KBM-7 (cell line): ENCODE measurements around the gene LYPD8.
"Not testable (repeated sequence)": the region's sequence is repeated elsewhere in the genome, so short reads cannot be mapped to it uniquely, and the experiment has no call there.

Experiments used
- DNase-seq: peaks from one replicate; pipeline ENCODE4 v3.0.0-alpha.2; 2015
- in situ Hi-C: fragments of 300-500 bp; cut with MboI; formaldehyde crosslinking; loops from 2 replicates; pipeline ENCODE4 v1.14.3; 2020; ENCODE audit warnings: low sequenced_read_pairs, low pct_unique_long_range_greater_than_20kb, mixed read lengths

The LYPD8 gene, protein sequence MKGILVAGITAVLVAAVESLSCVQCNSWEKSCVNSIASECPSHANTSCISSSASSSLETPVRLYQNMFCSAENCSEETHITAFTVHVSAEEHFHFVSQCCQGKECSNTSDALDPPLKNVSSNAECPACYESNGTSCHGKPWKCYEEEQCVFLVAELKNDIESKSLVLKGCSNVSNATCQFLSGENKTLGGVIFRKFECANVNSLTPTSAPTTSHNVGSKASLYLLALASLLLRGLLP

GRCh38 chr1:248755517-248755916 is at the start of gene LYPD8:
Gene LYPD8, minus strand, starts transcription at chr1:248755759. Its CDS starts 4,678 bp downstream, at chr1:248751081.
- in situ Hi-C loops: no loop called here
- DNase-seq: no peak

DNA sequence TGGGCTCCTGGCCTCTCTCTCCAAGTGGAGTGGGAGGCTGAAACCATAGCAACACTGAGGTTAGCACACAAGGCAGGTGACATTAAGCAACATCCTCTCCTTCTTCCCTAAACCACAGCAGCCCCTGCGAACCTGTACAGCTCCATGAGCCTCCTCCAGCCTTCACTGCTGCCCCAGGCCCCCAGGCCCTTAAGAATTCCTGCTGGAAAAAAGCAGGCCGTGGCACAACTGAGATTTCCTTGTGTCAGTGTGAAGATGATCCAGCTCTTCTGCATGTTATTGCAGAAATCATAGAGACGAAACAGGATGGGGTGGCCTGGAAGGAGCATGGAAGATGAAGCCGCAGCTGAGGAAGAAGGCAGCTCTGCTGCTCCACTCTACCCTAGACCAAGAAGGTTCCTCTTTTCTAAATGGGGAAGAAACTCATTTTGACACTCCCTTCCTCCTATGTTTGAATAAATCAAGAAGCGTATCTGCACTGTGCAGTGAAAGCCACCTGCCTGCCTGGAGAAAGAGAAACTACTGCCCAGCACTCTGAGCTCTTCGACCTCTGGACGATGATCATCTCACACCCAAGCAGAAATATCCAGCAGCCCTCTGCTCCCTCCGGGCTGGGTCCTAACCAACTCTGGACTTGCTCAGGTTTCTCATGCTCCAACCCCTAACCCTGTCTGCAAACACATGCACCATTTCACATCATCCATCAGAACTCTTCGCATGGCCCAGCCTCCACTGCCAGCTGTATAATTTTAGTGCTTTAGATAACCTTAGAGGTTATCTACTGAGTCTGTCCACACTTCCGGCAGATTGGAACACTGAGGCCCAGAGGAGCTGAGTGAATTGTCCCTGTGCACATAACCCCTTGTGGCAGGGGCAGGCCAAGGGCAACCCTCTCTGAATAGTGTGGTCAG is 49.5 kb upstream of the LYPD8 start:
- in situ Hi-C loops: no loop called here
- peak; percentile 93 for DNase-seq

DNA sequence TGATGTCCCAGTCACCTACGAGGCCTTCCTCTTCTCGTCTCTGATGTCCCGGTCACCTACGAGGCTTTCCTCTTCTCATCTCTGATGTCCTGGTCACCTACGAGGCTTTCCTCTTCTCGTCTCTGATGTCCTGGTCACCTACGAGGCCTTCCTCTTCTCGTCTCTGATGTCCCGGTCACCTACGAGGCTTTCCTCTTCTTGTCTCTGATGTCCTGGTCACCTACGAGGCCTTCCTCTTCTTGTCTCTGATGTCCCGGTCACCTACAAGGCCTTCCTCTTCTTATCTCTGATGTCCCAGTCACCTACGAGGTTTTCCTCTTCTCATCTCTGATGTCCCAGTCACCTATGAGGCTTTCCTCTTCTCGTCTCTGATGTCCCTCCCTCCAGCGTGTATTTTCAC is 47.9 kb upstream of the LYPD8 start:
- DNase-seq, in situ Hi-C loops: not testable (repeated sequence)

DNA sequence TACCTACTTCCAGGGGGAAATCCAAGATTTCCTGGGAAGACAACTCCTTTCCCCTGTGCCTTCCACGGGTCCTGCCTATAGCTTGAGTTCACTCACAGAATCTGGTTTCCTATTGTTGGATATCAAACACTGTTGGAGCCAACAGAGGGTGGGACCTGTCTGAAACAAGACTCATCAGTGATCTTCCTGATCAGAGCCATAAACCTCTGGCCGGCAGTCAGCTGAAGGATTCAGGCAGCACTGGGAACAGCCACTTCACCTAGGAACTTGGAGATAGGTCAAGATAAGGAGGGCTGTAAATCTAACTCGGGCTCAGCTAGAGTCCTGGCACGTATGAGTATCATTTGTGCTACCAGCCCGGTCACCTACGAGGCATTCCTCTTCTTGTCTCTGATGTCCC is 46.9 kb upstream of the LYPD8 start:
- no peak for DNase-seq

DNA sequence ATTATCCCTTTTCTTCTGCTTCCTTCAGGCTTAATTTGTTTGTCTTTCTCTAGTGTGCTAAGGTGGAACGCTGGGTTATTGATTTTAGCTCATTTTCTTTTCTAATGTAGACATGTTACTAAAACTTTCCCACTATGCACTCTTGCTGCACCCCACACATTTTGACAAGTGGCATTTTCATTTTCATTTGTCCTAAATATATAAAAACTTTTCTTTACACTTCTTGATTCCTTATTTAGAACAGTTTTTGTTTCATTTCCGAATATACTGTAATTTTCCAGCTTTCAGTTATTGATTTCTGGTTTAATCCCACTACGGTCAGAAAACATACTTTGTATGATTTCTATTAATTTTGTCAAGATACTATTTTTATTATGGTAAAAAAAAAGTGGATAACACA is 44.9 kb upstream of the LYPD8 start:
- DNase-seq: no peak
- in situ Hi-C loops: no loop called here

More for the DNA sequence above, 46.9 kb upstream of the LYPD8 start:
- in situ Hi-C loops: no loop called here

DNA sequence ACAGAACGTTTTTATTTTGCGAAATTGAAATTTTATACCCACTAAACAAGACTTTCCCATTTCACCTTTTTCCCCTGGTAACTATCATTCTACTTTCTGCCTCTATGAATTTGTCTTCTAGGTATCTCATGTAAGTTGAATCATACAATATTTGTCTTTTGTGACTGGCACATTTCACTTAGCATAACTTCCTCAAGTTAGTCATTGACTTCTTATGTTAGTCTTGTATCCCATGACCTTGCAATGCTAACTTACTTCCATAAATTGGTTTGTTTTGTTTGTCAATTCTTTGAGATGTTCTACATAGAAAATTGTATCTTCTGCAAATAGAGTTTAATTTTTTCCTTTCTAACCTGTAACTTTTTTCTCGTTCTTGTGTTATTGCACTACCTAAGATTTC is 43.2 kb upstream of the LYPD8 start:
- no peak for DNase-seq
- in situ Hi-C loops: no loop called here

- in situ Hi-C loops: not testable (repeated sequence)
Measured at GRCh38 chr1:248794663-248795062, 39.1 kb upstream of the LYPD8 start.

GRCh38 chr1:248793592-248793991 is 38.0 kb upstream of the LYPD8 start:
- no peak for DNase-seq
- in situ Hi-C loops: no loop called here

More at GRCh38 chr1:248794663-248795062, 39.1 kb upstream of the LYPD8 start:
- not testable (repeated sequence) for DNase-seq

GRCh38 chr1:248792342-248792741 is 36.8 kb upstream of the LYPD8 start:
- in situ Hi-C loops: no loop called here
- DNase-seq: no peak

DNA sequence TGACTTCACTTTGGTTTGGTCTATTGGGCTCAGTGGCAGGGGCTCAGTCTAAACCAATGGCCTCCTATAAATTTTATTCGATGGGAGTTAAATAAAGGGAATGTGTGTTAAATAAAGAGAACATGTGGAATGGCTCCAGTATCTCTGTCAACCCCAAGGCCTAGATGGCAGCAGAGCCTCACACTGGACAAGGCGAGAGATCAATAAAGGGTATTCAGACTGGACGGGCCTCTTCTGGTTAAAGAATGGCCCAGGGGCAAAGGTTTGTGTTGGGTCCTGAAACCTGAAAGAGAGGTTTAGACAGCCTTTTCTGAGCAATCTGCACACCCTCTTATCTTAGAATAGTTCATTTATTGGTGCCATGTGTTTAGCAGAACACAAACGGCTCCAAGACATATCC is 35.5 kb upstream of the LYPD8 start:
- no peak for DNase-seq
- in situ Hi-C loops: no loop called here

DNA sequence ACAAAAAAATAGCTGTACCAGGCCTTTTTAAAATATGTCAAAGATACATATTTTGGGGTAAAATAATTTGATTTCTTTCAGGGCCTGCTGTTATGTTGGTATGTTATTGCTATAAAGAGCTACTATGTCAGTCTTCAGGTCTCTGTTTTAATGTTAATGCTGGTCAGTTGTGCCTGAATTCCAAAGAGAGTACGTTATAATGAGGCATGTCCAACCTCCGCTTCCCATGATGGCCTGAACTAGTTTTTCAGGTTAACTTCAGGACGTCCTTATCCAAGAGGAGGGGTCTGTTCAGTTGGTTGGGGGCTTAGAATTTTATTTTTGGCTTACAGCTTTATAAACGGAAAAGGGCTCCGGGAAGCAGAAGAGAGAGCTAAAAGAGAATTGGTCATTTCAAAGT is 34.9 kb upstream of the LYPD8 start:
- in situ Hi-C loops: no loop called here
- no peak for DNase-seq

DNA sequence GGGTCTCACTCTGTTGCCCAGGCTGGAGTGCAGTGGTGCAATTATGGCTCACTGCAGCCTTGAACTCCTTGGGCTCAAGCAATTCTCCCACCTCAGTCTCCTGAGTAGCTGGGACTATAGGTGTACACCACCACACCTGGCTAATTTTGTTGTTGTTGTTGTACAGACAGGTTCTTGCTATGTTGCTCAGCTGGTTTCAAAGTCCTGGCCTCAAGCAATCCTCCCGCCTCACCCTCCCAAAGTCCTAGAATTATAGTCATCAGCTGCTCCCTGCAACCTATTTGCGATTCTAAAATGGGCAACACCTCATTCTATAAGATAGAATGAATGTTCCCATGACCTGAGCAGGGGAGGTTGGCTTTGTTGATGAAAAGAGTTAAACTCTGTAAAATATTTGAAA is 33.8 kb upstream of the LYPD8 start:
- DNase-seq, in situ Hi-C loops: not testable (repeated sequence)

GRCh38 chr1:248788327-248788726 is 32.8 kb upstream of the LYPD8 start:
- in situ Hi-C loops: no loop called here
- no peak for DNase-seq

GRCh38 chr1:248787430-248787829 is 31.9 kb upstream of the LYPD8 start:
- in situ Hi-C loops: no loop called here
- DNase-seq: no peak

DNA sequence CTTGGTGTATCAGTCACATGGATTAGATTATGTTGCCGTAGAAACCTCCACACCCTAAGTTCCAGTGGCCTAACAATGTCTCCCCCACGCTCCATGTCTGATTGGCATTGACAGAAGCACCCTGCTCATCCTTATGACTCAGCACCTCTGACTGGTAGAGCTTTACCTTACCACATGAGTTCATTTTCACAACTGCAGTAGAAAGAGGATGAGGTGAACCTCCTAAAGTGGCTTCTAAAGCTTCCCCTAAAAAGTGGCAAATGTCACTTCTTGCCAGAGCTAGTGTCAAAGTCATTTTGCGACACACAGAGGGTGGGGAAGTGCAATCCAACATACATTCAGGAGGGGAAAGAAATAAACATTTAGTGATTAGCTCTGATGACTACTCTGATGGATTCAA is 30.6 kb upstream of the LYPD8 start:
- no peak for DNase-seq
- in situ Hi-C loops: no loop called here

DNA sequence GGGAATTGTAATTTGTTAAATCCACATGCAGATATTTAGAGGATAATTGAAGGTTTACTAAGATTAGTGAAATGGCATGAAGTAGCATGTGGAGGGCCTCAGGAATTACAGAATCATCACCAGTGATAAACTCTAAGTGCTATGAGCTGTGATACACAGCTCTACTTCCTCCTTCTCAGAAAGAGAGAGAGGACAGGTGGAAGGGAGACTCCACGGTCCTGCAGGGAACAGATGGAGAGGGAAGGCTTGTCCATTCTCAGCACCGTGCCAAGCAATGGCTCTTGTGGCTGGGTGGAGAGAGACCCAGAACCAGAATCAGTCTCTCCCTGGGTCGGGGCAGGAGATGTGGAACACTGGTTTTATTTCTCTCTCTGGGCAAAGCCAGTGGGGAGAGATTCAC is 27.8 kb upstream of the LYPD8 start:
- in situ Hi-C loops: no loop called here

DNA sequence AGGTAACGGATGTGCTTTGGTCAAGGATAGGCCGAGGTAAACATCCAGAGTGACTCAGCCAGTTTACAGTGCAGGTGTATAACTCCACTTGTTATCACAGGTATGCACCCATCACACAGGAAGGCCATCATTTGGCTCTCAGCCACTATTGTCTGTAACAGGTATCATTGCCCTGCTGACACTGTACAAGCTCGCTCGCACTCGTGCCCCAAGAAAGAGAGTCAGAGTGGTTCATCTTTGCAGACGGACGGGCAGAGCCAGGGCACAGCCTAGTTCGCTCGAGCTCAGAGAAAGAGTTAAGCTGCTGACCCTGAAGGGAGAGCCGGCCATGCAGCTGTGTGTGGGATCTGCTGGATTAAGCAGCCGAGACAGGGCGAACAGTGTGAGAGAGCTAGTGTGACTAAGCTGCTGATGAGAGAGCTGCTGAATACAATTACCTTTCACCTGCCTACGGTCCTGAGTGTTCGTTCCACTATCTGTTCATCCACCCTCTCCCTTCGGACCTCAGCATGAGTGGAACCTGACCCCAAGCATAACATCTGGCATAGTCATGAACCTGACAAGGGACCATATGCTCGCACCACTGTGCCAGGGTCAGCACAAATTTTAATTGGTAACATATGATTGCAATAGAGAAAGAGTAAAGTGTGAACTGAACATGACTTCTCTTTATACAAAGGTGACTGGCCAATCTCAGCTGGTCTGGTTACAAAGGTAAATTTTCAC is 27.0 kb upstream of the LYPD8 start:
- no peak for DNase-seq
- in situ Hi-C loops: no loop called here

More for the DNA sequence above, 27.8 kb upstream of the LYPD8 start:
- DNase-seq: no peak

DNA sequence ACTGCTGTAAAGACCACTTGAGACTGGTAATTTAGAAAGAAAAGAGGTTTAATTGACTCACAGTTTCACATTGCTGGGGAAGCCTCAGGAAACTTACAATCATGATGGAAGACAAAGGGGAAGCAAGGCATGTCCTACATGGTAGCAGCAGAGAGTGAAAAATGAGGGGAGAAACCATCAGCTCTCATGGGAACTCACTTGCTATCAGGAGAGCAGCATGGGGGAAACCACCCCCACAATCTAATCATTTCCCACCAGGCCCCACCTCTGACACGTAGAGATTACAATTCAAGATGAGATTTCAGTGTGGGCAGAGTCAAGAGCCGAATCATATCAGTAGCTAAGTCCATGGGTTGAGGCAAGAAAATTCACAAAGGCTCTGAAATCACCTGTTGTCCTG is 23.8 kb upstream of the LYPD8 start:
- no peak for DNase-seq
- in situ Hi-C loops: no loop called here

GRCh38 chr1:248778906-248779305 is 23.3 kb upstream of the LYPD8 start:
- no peak for DNase-seq
- in situ Hi-C loops: no loop called here

DNA sequence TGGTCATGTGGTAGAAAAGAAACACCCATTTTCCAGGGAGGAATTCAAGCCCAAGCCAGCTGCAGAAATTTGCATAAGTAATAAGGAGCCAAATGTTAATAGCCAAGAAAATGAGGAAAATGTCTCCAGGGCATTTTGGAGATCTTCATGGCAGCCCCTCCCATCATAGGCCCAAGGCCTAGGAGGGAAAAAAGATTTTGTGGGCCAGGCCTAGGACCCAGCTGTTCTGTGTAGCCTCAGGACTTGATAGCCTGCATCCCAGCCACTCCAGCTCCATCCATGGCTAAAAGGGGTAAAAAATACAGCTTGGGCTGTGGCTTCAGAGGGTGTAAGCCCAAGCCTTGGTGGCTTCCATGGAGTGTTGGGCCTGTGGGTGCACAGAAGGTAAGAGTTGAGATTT is 21.4 kb upstream of the LYPD8 start:
- no peak for DNase-seq
- in situ Hi-C loops: no loop called here
